MM.1S (cell line): ENCODE measurements around the gene PIGR.
A peak's percentile ranks its signal among the peaks of the same experiment; 100 is the strongest.

Experiments
- DNase-seq: peaks from one replicate; pipeline ENCODE4 v3.0.0-alpha.2; 2015
- H2AFZ ChIP-seq: fragments of 300-600 bp; sonication (generic); 2 replicates; pipeline ENCODE4 v1.6.0; 2016; ENCODE audit warnings: antibody characterized with exemption, low read length
- H3F3A ChIP-seq: fragments of 300-600 bp; sonication (generic); 2 replicates; pipeline ENCODE4 v1.6.1; 2016; ENCODE audit warnings: mild to moderate bottlenecking, antibody characterized with exemption, low read length, moderate library complexity, mixed read lengths; ENCODE audit not compliant: insufficient read depth
- H3K27ac ChIP-seq: fragments of 300-600 bp; sonication (generic); 2 replicates; pipeline ENCODE4 v1.5.1; 2016; ENCODE audit warnings: mild to moderate bottlenecking, low read length
- H3K27me3 ChIP-seq: fragments of 300-600 bp; sonication (generic); replicated peaks from 2 replicates; pipeline ENCODE4 v1.6.0; 2016; ENCODE audit warnings: low read length; ENCODE audit not compliant: insufficient read depth
- H3K36me3 ChIP-seq: fragments of 300-600 bp; sonication (generic); replicated peaks from 2 replicates; pipeline ENCODE4 v1.6.1; 2016; ENCODE audit warnings: mild to moderate bottlenecking, low read length, mixed read lengths; ENCODE audit not compliant: insufficient read depth
- H3K4me1 ChIP-seq: fragments of 300-600 bp; sonication (generic); 2 replicates; pipeline ENCODE4 v1.6.1; 2016; ENCODE audit warnings: low read length, mixed read lengths
- H3K4me2 ChIP-seq: fragments of 300-600 bp; sonication (generic); 2 replicates; pipeline ENCODE4 v1.6.0; 2016; ENCODE audit warnings: low read depth, low read length
- H3K4me3 ChIP-seq: fragments of 300-600 bp; sonication (generic); 2 replicates; pipeline ENCODE4 v1.5.1; 2016; ENCODE audit warnings: low read length, mixed read lengths
- H3K79me2 ChIP-seq: fragments of 300-600 bp; sonication (generic); 2 replicates; pipeline ENCODE4 v1.6.1; 2016; ENCODE audit warnings: mixed run types, low read length, mixed read lengths
- H3K9ac ChIP-seq: fragments of 300-600 bp; sonication (generic); 2 replicates; pipeline ENCODE4 v1.6.1; 2016; ENCODE audit warnings: low read length, mixed read lengths
- H3K9me2 ChIP-seq: fragments of 300-600 bp; sonication (generic); replicated peaks from 2 replicates; pipeline ENCODE4 v1.6.1; 2016; ENCODE audit warnings: mild to moderate bottlenecking, low read length, mixed read lengths; ENCODE audit not compliant: insufficient read depth
- H3K9me3 ChIP-seq: fragments of 300-600 bp; sonication (generic); replicated peaks from 2 replicates; pipeline ENCODE4 v1.6.1; 2016; ENCODE audit warnings: mild to moderate bottlenecking, low read length, mixed read lengths; ENCODE audit not compliant: insufficient read depth
- H4K20me1 ChIP-seq: fragments of 300-600 bp; sonication (generic); 2 replicates; pipeline ENCODE4 v1.6.1; 2016; ENCODE audit warnings: mild to moderate bottlenecking, low read length, moderate library complexity, mixed read lengths; ENCODE audit not compliant: insufficient read depth
- EZH2 ChIP-seq: fragments of 300-600 bp; sonication (generic); optimal IDR thresholded peaks from 2 replicates; pipeline ENCODE3; 2017; ENCODE audit warnings: low read depth, mild to moderate bottlenecking, antibody characterized with exemption, low read length, mixed read lengths
- EZH2phosphoT487 ChIP-seq: fragments of 300-600 bp; sonication (generic); IDR thresholded peaks from 2 replicates; pipeline ENCODE4 v1.6.1; 2018; ENCODE audit warnings: antibody characterized with exemption, low read length
- TF ChIP-seq, protein P1 (sequence below): fragments of 300-600 bp; sonication (generic); IDR thresholded peaks from 2 replicates; pipeline ENCODE4 v1.5.1; 2016; ENCODE audit warnings: antibody characterized with exemption, low read length, mixed read lengths

The PIGR gene

GRCh38 chr1:206907304-206907991 lies 38.8 kb downstream of the PIGR start:
- no peaks in the 10 kb centered on the region for H4K20me1 ChIP-seq
- no peak overlapping the region for H3K9ac ChIP-seq
- no peak overlapping the region for H3K4me3 ChIP-seq
- H3K79me2 ChIP-seq = peaks cover 20% of the 10 kb centered on the region
- H2AFZ ChIP-seq = no peak overlapping the region
- no peaks in the 10 kb centered on the region for H3F3A ChIP-seq
- no peaks in the 10 kb centered on the region for H3K9me3 ChIP-seq
- H3K9me2 ChIP-seq = no peaks in the 10 kb centered on the region
- H3K27ac ChIP-seq = no peak overlapping the region
- H3K4me2 ChIP-seq = no peak overlapping the region
- no peak for TF ChIP-seq EZH2
- TF ChIP-seq, protein P1, sequence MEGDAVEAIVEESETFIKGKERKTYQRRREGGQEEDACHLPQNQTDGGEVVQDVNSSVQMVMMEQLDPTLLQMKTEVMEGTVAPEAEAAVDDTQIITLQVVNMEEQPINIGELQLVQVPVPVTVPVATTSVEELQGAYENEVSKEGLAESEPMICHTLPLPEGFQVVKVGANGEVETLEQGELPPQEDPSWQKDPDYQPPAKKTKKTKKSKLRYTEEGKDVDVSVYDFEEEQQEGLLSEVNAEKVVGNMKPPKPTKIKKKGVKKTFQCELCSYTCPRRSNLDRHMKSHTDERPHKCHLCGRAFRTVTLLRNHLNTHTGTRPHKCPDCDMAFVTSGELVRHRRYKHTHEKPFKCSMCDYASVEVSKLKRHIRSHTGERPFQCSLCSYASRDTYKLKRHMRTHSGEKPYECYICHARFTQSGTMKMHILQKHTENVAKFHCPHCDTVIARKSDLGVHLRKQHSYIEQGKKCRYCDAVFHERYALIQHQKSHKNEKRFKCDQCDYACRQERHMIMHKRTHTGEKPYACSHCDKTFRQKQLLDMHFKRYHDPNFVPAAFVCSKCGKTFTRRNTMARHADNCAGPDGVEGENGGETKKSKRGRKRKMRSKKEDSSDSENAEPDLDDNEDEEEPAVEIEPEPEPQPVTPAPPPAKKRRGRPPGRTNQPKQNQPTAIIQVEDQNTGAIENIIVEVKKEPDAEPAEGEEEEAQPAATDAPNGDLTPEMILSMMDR = peak; percentile 34
- DNase-seq = no peak
- H3K36me3 ChIP-seq = peaks cover 8% of the 10 kb centered on the region; the same call in 1 of the 2 replicates
- peaks cover 8% of the 10 kb centered on the region for H3K4me1 ChIP-seq
- H3K27me3 ChIP-seq = no peaks in the 10 kb centered on the region

- Histone ChIP-seq H4K20me1 (no peaks in the 10 kb centered on the region), H3K79me2 (peaks cover 8% of the 10 kb centered on the region), H3K27me3 (no peaks in the 10 kb centered on the region), H3K4me3 (no peak overlapping the region), H2AFZ (no peak overlapping the region), H3K4me2 (no peak overlapping the region), H3K27ac (no peak overlapping the region), H3K36me3 (0 out of 2 replicates have a peak, but pooled peaks cover 4% of the 10 kb centered on the region), H3K9me2 (no peaks in the 10 kb centered on the region), H3K9me3 (no peaks in the 10 kb centered on the region), H3K4me1 (no peaks in the 10 kb centered on the region), H3F3A (no peaks in the 10 kb centered on the region), H3K9ac (no peak overlapping the region)
- no peak for DNase-seq
- TF ChIP-seq, protein P1 = no peak
Observed at GRCh38 chr1:206905295-206906164, 40.7 kb downstream of the PIGR start.

DNA sequence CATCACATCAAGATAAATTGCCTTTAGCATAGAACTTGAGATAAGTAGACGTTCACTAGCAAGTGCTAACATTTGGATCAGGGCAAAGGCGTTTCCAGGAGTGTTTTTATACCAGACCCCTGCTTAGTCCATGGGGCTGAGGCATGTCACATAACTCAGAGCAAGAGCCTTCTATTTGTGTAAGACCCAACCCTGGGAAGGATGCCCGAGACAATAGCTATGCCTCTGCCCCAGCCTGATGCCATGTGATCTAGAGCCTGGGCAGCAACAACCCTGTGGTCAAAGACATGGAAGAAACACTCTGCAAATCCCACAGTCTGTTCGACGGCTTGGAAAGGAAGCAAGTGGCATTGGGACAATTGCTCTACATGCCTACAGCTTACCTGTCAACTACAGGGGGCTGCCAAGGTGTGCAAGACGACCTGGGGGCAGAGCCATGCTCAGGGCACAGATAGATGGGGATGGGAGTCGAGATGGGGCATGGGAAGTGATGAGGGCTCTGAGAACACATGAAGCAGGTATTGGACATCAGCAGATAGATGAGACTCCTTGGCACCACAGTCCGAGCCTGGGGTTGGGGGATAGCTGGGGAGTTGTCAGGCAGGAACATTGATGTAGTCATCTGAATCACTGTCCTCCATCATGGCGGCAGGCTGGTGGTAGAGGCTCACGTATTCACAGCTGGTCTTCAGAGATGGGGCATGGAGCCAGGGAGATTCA lies 41.7 kb downstream of the PIGR start:
- Histone ChIP-seq H3K4me1 (no peaks in the 10 kb centered on the region), H3K9me3 (no peaks in the 10 kb centered on the region), H3K27ac (no peak overlapping the region), H3K79me2 (no peaks in the 10 kb centered on the region), H3K9me2 (no peaks in the 10 kb centered on the region), H3F3A (no peaks in the 10 kb centered on the region), H3K9ac (no peak overlapping the region), H4K20me1 (no peaks in the 10 kb centered on the region), H3K36me3 (0 out of 2 replicates have a peak, but pooled peaks cover 4% of the 10 kb centered on the region), H3K4me3 (no peak overlapping the region), H3K4me2 (no peak overlapping the region), H3K27me3 (no peaks in the 10 kb centered on the region), H2AFZ (no peak overlapping the region)
- no peak for DNase-seq
- TF ChIP-seq, protein P1 = no peak
- TF ChIP-seq EZH2phosphoT487 = no peak
- no peak for TF ChIP-seq EZH2
